ENCODE data around the gene FAM117B. TPM values are rescaled to one million over a fixed set of nuclear protein-coding genes. Genes with fewer than 3 reads are reported as not detected.

FAM117B gene
- polyA plus RNA-seq, 2 of the 4 experiments (the other 2 are of a cell fraction): 3.6 TPM

- H3K4me1 ChIP-seq: peaks cover 13% of the 10 kb centered on the region
- FAIRE-seq: no peak
- POLR2A ChIA-PET: no interaction called here
- no peak for ATAC-seq
- no peaks in the 10 kb centered on the region for H3K9me3 ChIP-seq
- WGBS (ENCODE audit: missing lambda C conversion rate): 85% methylated on average over 3 of the region's 3 CpGs
- no peak overlapping the region for H3K4me3 ChIP-seq
- CTCF ChIA-PET: no interaction called here
- TF ChIP-seq FOXS1 (CRISPR knock-in tag; IDR thresholded peaks at IDR 0.05) (no peak), MAZ (IDR thresholded peaks at IDR 0.05; ENCODE audit: borderline replicate concordance, low read depth, low read length) (no peak), MAFK (IDR thresholded peaks at IDR 0.05; ENCODE audit: partially characterized antibody) (no peak), FOSB (CRISPR knock-in tag; IDR thresholded peaks at IDR 0.05) (no peak), CTCF (IDR thresholded peaks at IDR 0.05) (no peak), FOSL2 (IDR thresholded peaks at IDR 0.05) (no peak), FOSL2 (CRISPR knock-in tag; IDR thresholded peaks at IDR 0.05) (no peak), BHLHE40 (IDR thresholded peaks at IDR 0.05; ENCODE audit: low read depth, low read length) (no peak), HEYL (CRISPR knock-in tag; IDR thresholded peaks at IDR 0.05) (no peak), TFCP2L1 (CRISPR knock-in tag; IDR thresholded peaks at IDR 0.05) (no peak), PBX3 (IDR thresholded peaks at IDR 0.05) (no peak), RNF2 (IDR thresholded peaks at IDR 0.05; ENCODE audit: borderline replicate concordance, low read depth) (no peak), BCL3 (IDR thresholded peaks at IDR 0.05) (no peak)
- no peak overlapping the region for H3K4me2 ChIP-seq
- no peak overlapping the region for H3K27ac ChIP-seq
- no peak for DNase-seq (ENCODE audit: low read depth in 1 of 2, low spot score in 1 of 2)
Observed at GRCh38 chr2:202813387-202813786, 178.6 kb downstream of the FAM117B start.

GRCh38 chr2:202814226-202814625 lies 179.5 kb downstream of the FAM117B start:
- no peak for ATAC-seq
- 85% methylated on average over 1 of the region's 1 CpG for WGBS (ENCODE audit: missing lambda C conversion rate)
- no peak overlapping the region for H3K4me3 ChIP-seq
- TF ChIP-seq REST (IDR thresholded peaks at IDR 0.05) (no peak), BCL3 (IDR thresholded peaks at IDR 0.05) (no peak)
- ChIA-PET POLR2A (no interaction called here), CTCF (no interaction called here)
- H3K4me2 ChIP-seq: no peak overlapping the region
- H3K9me3 ChIP-seq: no peaks in the 10 kb centered on the region
- peak; percentile 36 for FAIRE-seq
- H3K27ac ChIP-seq: no peak overlapping the region
- DNase-seq (ENCODE audit: low read depth in 1 of 2, low spot score in 1 of 2): no peak
- H3K4me1 ChIP-seq: peaks cover 7% of the 10 kb centered on the region; the same call in 1 of the 3 replicates
